H9 (cell line): ENCODE results near the gene SMARCA2. TPM values are rescaled to one million over a fixed set of nuclear protein-coding genes. Genes with fewer than 3 reads are reported as not detected.

Source experiments
- DNase-seq: peaks from one replicate; pipeline ENCODE4 v3.0.0-alpha.2; 2017
- H2AFZ ChIP-seq: one replicate; pipeline ENCODE4 v1.6.1; 2013; ENCODE audit warnings: mild to moderate bottlenecking, low read length, control low read depth, moderate library complexity
- H2AK5ac ChIP-seq: 2 replicates; pipeline ENCODE4 v1.6.1; 2013; ENCODE audit warnings: low read length, control low read depth, mixed read lengths; ENCODE audit not compliant: insufficient read length
- H2BK120ac ChIP-seq: one replicate; pipeline ENCODE4 v1.6.1; 2013; ENCODE audit warnings: low read depth, mild to moderate bottlenecking, low read length, control low read depth, inconsistent platforms; ENCODE audit not compliant: poor library complexity, severe bottlenecking
- H2BK12ac ChIP-seq: 2 replicates; pipeline ENCODE4 v1.6.1; 2013; ENCODE audit warnings: low read length, control low read depth, mixed read lengths, low read depth; ENCODE audit not compliant: insufficient read length
- H2BK15ac ChIP-seq: 2 replicates; pipeline ENCODE4 v1.6.1; 2013; ENCODE audit warnings: low read depth, low read length, control low read depth
- H2BK20ac ChIP-seq: one replicate; pipeline ENCODE4 v1.6.1; 2013; ENCODE audit warnings: low read depth, mild to moderate bottlenecking, low read length, control low read depth, inconsistent platforms; ENCODE audit not compliant: poor library complexity, severe bottlenecking
- H2BK5ac ChIP-seq: 2 replicates; pipeline ENCODE4 v1.6.1; 2013; ENCODE audit warnings: low read length, control low read depth, mixed read lengths; ENCODE audit not compliant: insufficient read length
- H3K14ac ChIP-seq: 2 replicates; pipeline ENCODE4 v1.6.1; 2013; ENCODE audit warnings: low read length, control low read depth; ENCODE audit not compliant: insufficient read depth
- H3K18ac ChIP-seq: 2 replicates; pipeline ENCODE4 v1.6.1; 2013; ENCODE audit warnings: low read depth, mild to moderate bottlenecking, mixed read lengths, low read length, control low read depth; ENCODE audit not compliant: insufficient read length
- H3K23ac ChIP-seq: 2 replicates; pipeline ENCODE4 v1.6.1; 2013; ENCODE audit warnings: low read length, control low read depth, mixed read lengths, low read depth; ENCODE audit not compliant: insufficient read length
- H3K23me2 ChIP-seq: 2 replicates; pipeline ENCODE4 v1.6.1; 2013; ENCODE audit warnings: low read depth, mild to moderate bottlenecking, mixed read lengths, low read length, control low read depth; ENCODE audit not compliant: insufficient read length, poor library complexity, severe bottlenecking
- H3K27ac ChIP-seq: 2 replicates; pipeline ENCODE4 v1.5.1; 2013; ENCODE audit warnings: low read length, control low read depth, mixed read lengths, low read depth; ENCODE audit not compliant: insufficient read length
- H3K27me3 ChIP-seq: 2 replicates; pipeline ENCODE4 v1.6.1; 2013; ENCODE audit warnings: low read length, control low read depth, inconsistent platforms; ENCODE audit not compliant: insufficient read depth
- H3K4ac ChIP-seq: 2 replicates; pipeline ENCODE4 v1.6.1; 2013; ENCODE audit warnings: low read depth, mild to moderate bottlenecking, control low read depth, inconsistent platforms, low read length, moderate library complexity
- H3K4me1 ChIP-seq: 2 replicates; pipeline ENCODE4 v1.6.1; 2013; ENCODE audit warnings: low read length, control low read depth, inconsistent platforms; ENCODE audit not compliant: insufficient read depth
- H3K4me2 ChIP-seq: 2 replicates; pipeline ENCODE4 v1.6.1; 2013; ENCODE audit warnings: low read length, control low read depth, mixed read lengths; ENCODE audit not compliant: insufficient read length, insufficient read depth
- H3K56ac ChIP-seq: 2 replicates; pipeline ENCODE4 v1.6.1; 2013; ENCODE audit warnings: low read depth, mild to moderate bottlenecking, mixed read lengths, low read length, control low read depth; ENCODE audit not compliant: insufficient read length
- H3K79me1 ChIP-seq: 2 replicates; pipeline ENCODE4 v1.6.1; 2013; ENCODE audit warnings: low read depth, mild to moderate bottlenecking, moderate library complexity, low read length, control low read depth, inconsistent platforms; ENCODE audit not compliant: insufficient read depth, poor library complexity, severe bottlenecking
- H3K79me2 ChIP-seq: 2 replicates; pipeline ENCODE4 v1.6.1; 2013; ENCODE audit warnings: low read length, control low read depth, inconsistent platforms; ENCODE audit not compliant: insufficient read depth
- H3K9ac ChIP-seq: 2 replicates; pipeline ENCODE4 v1.6.1; 2013; ENCODE audit warnings: low read length, control low read depth, mixed read lengths; ENCODE audit not compliant: insufficient read length; ENCODE audit errors: extremely low read depth
- H3K9me3 ChIP-seq: one replicate; pipeline ENCODE4 v1.6.1; 2013; ENCODE audit warnings: low read depth, low read length, inconsistent platforms; ENCODE audit not compliant: control insufficient read depth
- H3T11ph ChIP-seq: one replicate; pipeline ENCODE4 v1.6.1; 2013; ENCODE audit warnings: mild to moderate bottlenecking, low read length, control low read depth, inconsistent platforms
- H4K20me1 ChIP-seq: one replicate; pipeline ENCODE4 v1.6.1; 2013; ENCODE audit not compliant: control insufficient read depth, insufficient read length, insufficient read depth
- H4K5ac ChIP-seq: 2 replicates; pipeline ENCODE4 v1.6.1; 2013; ENCODE audit warnings: low read depth, mild to moderate bottlenecking, mixed read lengths, low read length, control low read depth; ENCODE audit not compliant: insufficient read length
- H4K8ac ChIP-seq: replicated peaks from 2 replicates; pipeline ENCODE4 v1.6.1; 2013; ENCODE audit warnings: low read length, control low read depth, mixed read lengths, low read depth; ENCODE audit not compliant: insufficient read length
- H4K91ac ChIP-seq: 2 replicates; pipeline ENCODE4 v1.6.1; 2013; ENCODE audit warnings: low read depth, mild to moderate bottlenecking, moderate library complexity, mixed read lengths, low read length, control low read depth; ENCODE audit not compliant: insufficient read length
- H3K27ac Mint-ChIP-seq, 3 experiments: 2 replicates in 2 of 3; 3 replicates in 1 of 3; pipeline ENCODE4 v1.8.0; 2020 to 2021; ENCODE audit warnings: mixed read lengths in 3 of 3, mild to moderate bottlenecking in 1 of 3, moderate library complexity in 1 of 3
- H3K27me3 Mint-ChIP-seq: 2 replicates; pipeline ENCODE4 v1.8.0; 2021; ENCODE audit warnings: low read depth, mild to moderate bottlenecking, moderate library complexity, mixed read lengths
- H3K36me3 Mint-ChIP-seq, 3 experiments: 2 replicates in 2 of 3; 3 replicates in 1 of 3; pipeline ENCODE4 v1.8.0; 2020 to 2021; ENCODE audit warnings: low read depth in 3 of 3, mixed read lengths in 3 of 3; ENCODE audit not compliant: insufficient read depth in 1 of 3
- H3K4me1 Mint-ChIP-seq, 2 experiments: 2 replicates each; pipeline ENCODE4 v1.8.0; 2020; ENCODE audit warnings: mixed read lengths in 2 of 2
- H3K4me3 Mint-ChIP-seq, 2 experiments: 2 replicates in 1 of 2; 3 replicates in 1 of 2; pipeline ENCODE4 v1.8.0; 2020 to 2021; ENCODE audit warnings: mild to moderate bottlenecking in 2 of 2, mixed read lengths in 2 of 2, moderate library complexity in 1 of 2
- H3K9me3 Mint-ChIP-seq, 2 experiments: 2 replicates in 1 of 2; 3 replicates in 1 of 2; pipeline ENCODE4 v1.8.0; 2020; ENCODE audit warnings: mild to moderate bottlenecking in 2 of 2, mixed read lengths in 2 of 2, moderate library complexity in 1 of 2
- WGBS: extraction: QIAGEN DNeasy Blood & Tissue Kit; methylation state at CpG from one replicate; pipeline ENCODE4 v1.1.7; 2013; ENCODE audit warnings: missing lambda C conversion rate, low lambda C conversion rate, mixed read lengths; ENCODE audit not compliant: insufficient read length; ENCODE audit errors: extremely low coverage; 5-methylcytosine and 5-hydroxymethylcytosine counted together
- total RNA-seq: library from RNA; stranded (reverse); gene quantifications from 2 replicates; pipeline ENCODE4 v1.2.1, GENCODE V29; 2021
- TF ChIP-seq, protein P1 (sequence below): fragments of 200-600 bp; sonication (generic); conservative IDR thresholded peaks from 3 replicates; pipeline ENCODE4 v1.8.0; 2021; ENCODE audit warnings: antibody characterized with exemption, mild to moderate bottlenecking

Gene SMARCA2
- total RNA-seq, 1 experiment from 2014 or later = 15.3 TPM

DNA sequence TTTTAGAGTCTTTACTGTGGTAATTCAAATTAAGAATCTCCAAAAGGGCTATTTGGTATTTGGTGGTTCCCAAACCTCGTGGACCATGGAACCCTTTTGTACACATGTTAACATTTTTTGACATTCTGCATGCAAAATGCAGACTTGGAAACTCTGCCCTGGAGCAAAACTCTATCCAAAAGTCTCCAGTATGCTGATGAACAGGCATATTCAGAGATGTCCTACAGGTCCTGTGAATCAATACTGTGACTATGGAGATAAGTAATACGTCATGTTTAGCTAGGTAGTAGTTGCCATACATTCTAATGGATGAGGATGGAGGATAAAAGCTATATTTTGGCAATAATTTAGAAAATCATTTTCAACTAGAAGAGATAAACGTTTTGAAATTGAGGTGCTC is 218.1 kb downstream of the SMARCA2 start:
- Histone ChIP-seq H3K14ac (no peak overlapping the region), H4K20me1 (no peaks in the 10 kb centered on the region), H3K23ac (no peak overlapping the region), H2AFZ (no peak overlapping the region), H2BK20ac (no peak overlapping the region), H3K79me1 (no peaks in the 10 kb centered on the region), H4K91ac (no peak overlapping the region), H2BK15ac (no peak overlapping the region), H3K27ac (no peak overlapping the region), H3T11ph (no peak overlapping the region), H3K23me2 (no peaks in the 10 kb centered on the region), H3K9ac (no peak overlapping the region), H4K8ac (no peak overlapping the region), H3K9me3 (no peaks in the 10 kb centered on the region), H3K27me3 (no peaks in the 10 kb centered on the region), H4K5ac (no peak overlapping the region), H3K79me2 (no peaks in the 10 kb centered on the region), H3K4me1 (no peaks in the 10 kb centered on the region), H3K4ac (no peak overlapping the region), H3K18ac (no peak overlapping the region), H2AK5ac (no peak overlapping the region), H3K4me2 (no peak overlapping the region), H2BK120ac (no peak overlapping the region), H3K56ac (no peak overlapping the region), H2BK12ac (no peak overlapping the region), H2BK5ac (no peak overlapping the region)
- peaks cover 8 to 25% of the 10 kb centered on the region in 2 experiments for H3K4me1 Mint-ChIP-seq
- H3K4me3 Mint-ChIP-seq = no peak overlapping the region
- TF ChIP-seq, protein P1, sequence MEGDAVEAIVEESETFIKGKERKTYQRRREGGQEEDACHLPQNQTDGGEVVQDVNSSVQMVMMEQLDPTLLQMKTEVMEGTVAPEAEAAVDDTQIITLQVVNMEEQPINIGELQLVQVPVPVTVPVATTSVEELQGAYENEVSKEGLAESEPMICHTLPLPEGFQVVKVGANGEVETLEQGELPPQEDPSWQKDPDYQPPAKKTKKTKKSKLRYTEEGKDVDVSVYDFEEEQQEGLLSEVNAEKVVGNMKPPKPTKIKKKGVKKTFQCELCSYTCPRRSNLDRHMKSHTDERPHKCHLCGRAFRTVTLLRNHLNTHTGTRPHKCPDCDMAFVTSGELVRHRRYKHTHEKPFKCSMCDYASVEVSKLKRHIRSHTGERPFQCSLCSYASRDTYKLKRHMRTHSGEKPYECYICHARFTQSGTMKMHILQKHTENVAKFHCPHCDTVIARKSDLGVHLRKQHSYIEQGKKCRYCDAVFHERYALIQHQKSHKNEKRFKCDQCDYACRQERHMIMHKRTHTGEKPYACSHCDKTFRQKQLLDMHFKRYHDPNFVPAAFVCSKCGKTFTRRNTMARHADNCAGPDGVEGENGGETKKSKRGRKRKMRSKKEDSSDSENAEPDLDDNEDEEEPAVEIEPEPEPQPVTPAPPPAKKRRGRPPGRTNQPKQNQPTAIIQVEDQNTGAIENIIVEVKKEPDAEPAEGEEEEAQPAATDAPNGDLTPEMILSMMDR = no peak
- peaks cover 5 to 8% of the 10 kb centered on the region in 2 experiments; a peak in 4 of 5 replicates for H3K9me3 Mint-ChIP-seq
- H3K27me3 Mint-ChIP-seq = no peaks in the 10 kb centered on the region; the same call in 1 of the 2 replicates
- H3K36me3 Mint-ChIP-seq = peaks cover 0 to 13% (median 10%) of the 10 kb centered on the region in 3 experiments; a peak in 6 of 7 replicates
- no CpG with 5 or more reads among the region's 3 CpGs for WGBS
- DNase-seq = no peak
- H3K27ac Mint-ChIP-seq = no peak overlapping the region
